GM12891 (cell line): Measurements from ENCODE around the gene TRPV4.

ENCODE experiments used
- POLR2A ChIP-seq: IDR thresholded peaks from 2 replicates; pipeline ENCODE4 v1.6.1; 2011; ENCODE audit warnings: low read depth, low read length, control low read depth
- POLR2AphosphoS5 ChIP-seq: IDR thresholded peaks from 2 replicates; pipeline ENCODE4 v1.6.1; 2011; ENCODE audit warnings: low read depth, low read length, control low read depth
- POU2F2 ChIP-seq: IDR thresholded peaks from 2 replicates; pipeline ENCODE4 v1.6.1; 2011; ENCODE audit warnings: low read depth, mild to moderate bottlenecking, control low read depth, low read length, moderate library complexity
- SPI1 ChIP-seq: IDR thresholded peaks from 2 replicates; pipeline ENCODE4 v1.6.1; 2011; ENCODE audit warnings: low read depth, low read length, control low read depth
- TAF1 ChIP-seq: IDR thresholded peaks from 2 replicates; pipeline ENCODE4 v1.6.1; 2011; ENCODE audit warnings: low read depth, low read length, control low read depth

- TF ChIP-seq TAF1 = no peak
- TF ChIP-seq POU2F2 = no peak
- no peak for TF ChIP-seq POLR2AphosphoS5
- no peak for TF ChIP-seq POLR2A
- TF ChIP-seq SPI1 = no peak
These were observed 80.8 kb downstream of the TRPV4 start for GRCh38 chr12:109752117-109753053.
